DMS153 treated with DMSO at 0.1 percent for 48 hours (cell line): ENCODE measurements around the gene SNAPC2.
"Not testable (repeated sequence)": the region's sequence is repeated elsewhere in the genome, so short reads cannot be mapped to it uniquely, and the experiment has no call there.

Source experiments
- DNase-seq: peaks from one replicate; lab custom pipeline; 2025; ENCODE audit not compliant: unreplicated experiment; lab: John Stamatoyannopoulos, UW

The SNAPC2 gene

GRCh38 chr19:7932930-7933300, 12.8 kb downstream of the SNAPC2 start:
- DNase-seq: no peak

GRCh38 chr19:7933411-7933810, 13.3 kb downstream of the SNAPC2 start:
- no peak for DNase-seq

- DNase-seq: no peak
These were observed 13.9 kb downstream of the SNAPC2 start for GRCh38 chr19:7933828-7934725.

GRCh38 chr19:7934766-7935165, 14.6 kb downstream of the SNAPC2 start:
- no peak for DNase-seq

GRCh38 chr19:7940841-7941240, 20.7 kb downstream of the SNAPC2 start:
- no peak for DNase-seq

GRCh38 chr19:7941895-7942596, 21.9 kb downstream of the SNAPC2 start:
- no peak for DNase-seq

- DNase-seq: no peak
These were observed 22.9 kb downstream of the SNAPC2 start for GRCh38 chr19:7942981-7943443.

GRCh38 chr19:7943444-7944176, 23.5 kb downstream of the SNAPC2 start, which contains the start of gene TIMM44:
Gene TIMM44 (minus strand): TSS chr19:7943666. CDS start chr19:7943651, 15 bp downstream.
- DNase-seq: peak; percentile 95

- peak; percentile 68 for DNase-seq
These were observed 24.1 kb downstream of the SNAPC2 start for GRCh38 chr19:7944177-7944761.

GRCh38 chr19:7947939-7948338, 27.8 kb downstream of the SNAPC2 start:
- no peak for DNase-seq

- no peak for DNase-seq
These were observed 32.9 kb downstream of the SNAPC2 start for GRCh38 chr19:7953060-7953459.

GRCh38 chr19:7953576-7953975, 33.4 kb downstream of the SNAPC2 start:
- no peak for DNase-seq

- DNase-seq: no peak
These were observed 35.6 kb downstream of the SNAPC2 start for GRCh38 chr19:7955696-7956095.

GRCh38 chr19:7959211-7959610, 39.1 kb downstream of the SNAPC2 start:
- no peak for DNase-seq

GRCh38 chr19:7961082-7961481, 40.9 kb downstream of the SNAPC2 start:
- not testable (repeated sequence) for DNase-seq

GRCh38 chr19:7961920-7962626, 41.9 kb downstream of the SNAPC2 start:
- no peak for DNase-seq

- DNase-seq: no peak
These were observed 42.6 kb downstream of the SNAPC2 start for GRCh38 chr19:7962644-7963268.

GRCh38 chr19:7963566-7963965, 43.4 kb downstream of the SNAPC2 start:
- DNase-seq: no peak

- no peak for DNase-seq
These were observed 45.2 kb downstream of the SNAPC2 start for GRCh38 chr19:7965259-7965841.
